Bronchial epithelial cell (primary cell): ENCODE data around the gene STRN3. TPM values are rescaled to one million over a fixed set of nuclear protein-coding genes. Genes with fewer than 3 reads are reported as not detected.
"Not testable (repeated sequence)": the region's sequence is repeated elsewhere in the genome, so short reads cannot be mapped to it uniquely, and the experiment has no call there.

Source experiments
- DNase-seq: peaks from one replicate; pipeline ENCODE4 v3.0.0-alpha.2; 2010; ENCODE audit warnings: low read depth
- FAIRE-seq: peaks from 2 replicates; lab custom pipeline; 2011; peaks lifted over from hg19 to GRCh38; lab: Jason Lieb, UNC
- H3K27me3 ChIP-seq: 2 replicates; pipeline ENCODE4 v1.5.1; 2011; ENCODE audit warnings: low read length; ENCODE audit not compliant: control insufficient read depth, insufficient read depth
- H3K36me3 ChIP-seq: 2 replicates; pipeline ENCODE4 v1.5.1; 2011; ENCODE audit warnings: low read length; ENCODE audit not compliant: control insufficient read depth, insufficient read depth
- H3K4me3 ChIP-seq: 2 replicates; pipeline ENCODE4 v1.5.1; 2011; ENCODE audit warnings: mild to moderate bottlenecking, low read depth, low read length, control low read depth
- CTCF ChIP-seq: IDR thresholded peaks from 2 replicates; pipeline ENCODE4 v1.5.1; 2011; ENCODE audit warnings: mild to moderate bottlenecking, moderate library complexity, low read length, control low read depth, inconsistent platforms; ENCODE audit not compliant: insufficient read depth, severe bottlenecking
- total RNA-seq: library from RNA; depleted of rRNA; stranded (reverse); fragments of >200 nt; gene quantifications from 2 replicates; pipeline ENCODE4 v1.2.1, GENCODE V29; 2014

STRN3 gene
- total RNA-seq, 1 donor from 2014 or later = 76.9 TPM

DNA sequence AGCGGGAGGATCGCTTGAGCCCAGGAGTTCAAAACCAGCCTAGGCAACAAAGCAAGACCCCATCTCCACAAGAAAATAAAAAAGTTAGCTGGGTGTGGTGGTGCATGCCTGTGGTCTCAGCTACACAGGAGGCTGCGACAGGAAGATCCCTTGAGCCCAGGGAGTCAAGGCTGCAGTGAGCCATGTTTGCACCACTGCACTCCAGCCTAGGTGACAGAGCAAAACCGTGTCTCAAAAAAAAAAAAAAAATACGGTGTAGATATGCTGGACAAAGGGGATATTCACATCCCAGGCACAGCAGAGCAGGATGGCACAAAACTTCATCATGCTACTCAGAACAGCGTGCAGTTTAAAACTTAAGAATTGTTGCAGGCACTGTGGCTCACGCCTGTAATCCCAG, 24.8 kb upstream of the STRN3 start:
- DNase-seq (no peak), FAIRE-seq (no peak)
- no peaks in the 10 kb centered on the region for H3K36me3 ChIP-seq
- no peak overlapping the region for H3K4me3 ChIP-seq
- TF ChIP-seq CTCF = no peak
- H3K27me3 ChIP-seq = no peaks in the 10 kb centered on the region

DNA sequence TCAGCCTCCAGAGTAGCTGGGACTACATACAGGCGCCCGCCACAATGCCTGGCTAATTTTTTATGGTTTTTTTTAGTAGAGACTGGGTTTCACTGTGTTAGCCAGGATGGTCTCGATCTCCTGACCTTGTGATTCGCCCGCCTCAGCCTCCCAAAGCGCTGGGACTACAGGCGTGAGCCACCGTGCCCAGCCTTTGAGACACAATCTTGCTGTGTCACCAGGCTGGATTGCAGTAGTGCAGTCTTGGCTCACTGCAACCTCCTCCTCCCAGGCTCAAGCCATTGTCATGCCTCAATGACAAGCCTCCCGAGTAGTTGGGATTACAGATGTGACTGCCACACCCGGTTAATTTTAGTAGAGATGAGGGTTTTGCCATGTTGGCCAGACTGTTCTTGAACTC, 21.3 kb upstream of the STRN3 start:
- Histone ChIP-seq H3K27me3 (no peaks in the 10 kb centered on the region), H3K4me3 (no peak overlapping the region), H3K36me3 (no peaks in the 10 kb centered on the region)
- DNase-seq = no peak
- no peak for FAIRE-seq
- no peak for TF ChIP-seq CTCF

GRCh38 chr14:31045501-31046080, 19.4 kb upstream of the STRN3 start:
- TF ChIP-seq CTCF = no peak
- FAIRE-seq = no peak
- no peak for DNase-seq
- H3K4me3 ChIP-seq = no peak overlapping the region
- H3K36me3 ChIP-seq = no peaks in the 10 kb centered on the region
- no peaks in the 10 kb centered on the region for H3K27me3 ChIP-seq

DNA sequence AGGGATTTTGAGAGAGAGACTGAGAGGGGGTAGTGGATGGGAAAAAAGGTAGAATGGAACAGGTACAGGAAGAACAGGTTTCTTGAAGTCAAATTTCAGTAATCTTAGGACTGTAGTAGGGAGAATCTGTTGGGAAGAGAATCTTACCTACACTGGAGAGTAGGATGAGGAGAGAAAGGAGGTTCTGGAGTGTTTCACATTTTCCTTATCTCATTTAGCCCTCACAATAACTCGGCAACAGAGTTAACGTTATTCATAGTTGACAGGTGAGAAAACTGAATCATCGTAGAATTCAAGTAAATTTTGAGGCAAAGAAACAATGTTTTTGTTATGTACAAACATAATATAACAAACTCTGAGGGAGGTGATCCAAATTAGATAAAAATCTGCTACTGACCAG, 17.2 kb upstream of the STRN3 start:
- H3K36me3 ChIP-seq = no peaks in the 10 kb centered on the region
- no peak for FAIRE-seq
- no peaks in the 10 kb centered on the region for H3K27me3 ChIP-seq
- H3K4me3 ChIP-seq = no peak overlapping the region
- no peak for DNase-seq
- no peak for TF ChIP-seq CTCF

DNA sequence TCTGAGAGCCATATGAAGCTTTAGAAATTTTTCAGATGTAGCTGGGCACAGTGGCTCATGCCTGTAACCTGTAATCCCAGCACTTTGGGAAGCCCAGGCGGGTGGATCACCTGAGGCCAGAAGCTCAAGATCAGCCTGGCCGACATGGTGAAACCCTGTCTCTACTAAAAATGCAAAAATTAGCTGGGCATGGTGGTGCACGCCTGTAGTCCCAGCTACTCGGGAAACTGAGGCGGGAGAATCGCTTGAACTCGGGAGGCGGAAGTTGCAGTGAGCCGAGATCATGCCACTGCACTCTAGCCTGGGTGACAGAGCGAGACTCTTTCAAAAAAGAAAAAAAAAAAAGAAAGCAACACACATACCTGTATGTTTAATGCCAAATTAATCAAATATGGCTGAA, 16.7 kb upstream of the STRN3 start:
- H3K27me3 ChIP-seq, H3K36me3 ChIP-seq, FAIRE-seq, H3K4me3 ChIP-seq, DNase-seq: not testable (repeated sequence)

GRCh38 chr14:31042300-31042699, 16.1 kb upstream of the STRN3 start:
- Histone ChIP-seq H3K36me3 (no peaks in the 10 kb centered on the region), H3K27me3 (no peaks in the 10 kb centered on the region), H3K4me3 (no peak overlapping the region)
- FAIRE-seq (no peak), DNase-seq (no peak)
- no peak for TF ChIP-seq CTCF
